Spleen (tissue), 7 donors: ENCODE results near the gene PLPP1.

Experiments
- POLR2A ChIP-seq, 3 donors: fragments of 450-650 bp; IDR thresholded peaks; one replicate each; pipeline ENCODE4 v1.5.1; 2017; ENCODE audit warnings: antibody characterized with exemption in 3 of 3, mild to moderate bottlenecking in 1 of 3
- POLR2AphosphoS5 ChIP-seq, 3 donors: sonication (generic); formaldehyde crosslinking; IDR thresholded peaks; one replicate each; pipeline ENCODE4 v1.5.1; 2017; ENCODE audit warnings: antibody characterized with exemption in 3 of 3
- TF ChIP-seq, protein P1 (sequence below), 11 experiments: fragments of 200-600 bp in 7 of 11; fragments of 450-650 bp in 4 of 11; sonication (generic) in 4 of 11; IDR thresholded peaks in 8 of 11; conservative IDR thresholded peaks in 3 of 11; 1 replicate in 7 of 11; 2 replicates in 4 of 11; pipeline versions ENCODE4 v1.4.0 to v1.8.0; 2016 to 2021; ENCODE audit warnings: antibody characterized with exemption in 11 of 11, inconsistent platforms in 4 of 11, mild to moderate bottlenecking in 1 of 11
- donor health status: DM: no; HTN: no; CAD: no; lungs with moderate emphysema.
- donor health status: DM: no; HTN: no; CAD: no.
- donor health status: DM: no; HTN: no; CAD: no.

- no peak for TF ChIP-seq POLR2A (IDR thresholded peaks at IDR 0.05)
- TF ChIP-seq, protein P1, sequence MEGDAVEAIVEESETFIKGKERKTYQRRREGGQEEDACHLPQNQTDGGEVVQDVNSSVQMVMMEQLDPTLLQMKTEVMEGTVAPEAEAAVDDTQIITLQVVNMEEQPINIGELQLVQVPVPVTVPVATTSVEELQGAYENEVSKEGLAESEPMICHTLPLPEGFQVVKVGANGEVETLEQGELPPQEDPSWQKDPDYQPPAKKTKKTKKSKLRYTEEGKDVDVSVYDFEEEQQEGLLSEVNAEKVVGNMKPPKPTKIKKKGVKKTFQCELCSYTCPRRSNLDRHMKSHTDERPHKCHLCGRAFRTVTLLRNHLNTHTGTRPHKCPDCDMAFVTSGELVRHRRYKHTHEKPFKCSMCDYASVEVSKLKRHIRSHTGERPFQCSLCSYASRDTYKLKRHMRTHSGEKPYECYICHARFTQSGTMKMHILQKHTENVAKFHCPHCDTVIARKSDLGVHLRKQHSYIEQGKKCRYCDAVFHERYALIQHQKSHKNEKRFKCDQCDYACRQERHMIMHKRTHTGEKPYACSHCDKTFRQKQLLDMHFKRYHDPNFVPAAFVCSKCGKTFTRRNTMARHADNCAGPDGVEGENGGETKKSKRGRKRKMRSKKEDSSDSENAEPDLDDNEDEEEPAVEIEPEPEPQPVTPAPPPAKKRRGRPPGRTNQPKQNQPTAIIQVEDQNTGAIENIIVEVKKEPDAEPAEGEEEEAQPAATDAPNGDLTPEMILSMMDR (IDR thresholded peaks at IDR 0.05 in 8 of 11, conservative IDR thresholded peaks at IDR 0.05 in 3 of 11), result no peak
- no peak for TF ChIP-seq POLR2AphosphoS5 (IDR thresholded peaks at IDR 0.05)
Measured at GRCh38 chr5:55418994-55419968, 115.5 kb downstream of the PLPP1 start.
